ENCODE data around the gene BTAF1.

DNA sequence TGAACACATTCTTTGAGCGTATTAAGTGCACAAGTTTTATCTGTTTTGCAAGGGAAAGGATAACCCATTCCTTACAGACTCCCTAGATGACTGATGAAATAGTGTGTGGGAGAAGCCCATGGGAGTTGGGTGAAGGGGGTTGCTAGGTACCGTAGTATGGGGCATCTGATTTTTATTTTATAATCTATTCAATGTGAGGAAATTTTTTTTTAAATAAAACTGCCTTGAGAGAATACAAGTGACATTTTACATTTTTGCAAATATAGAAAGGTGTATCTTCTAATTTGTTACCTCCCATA lies 1.4 kb downstream of the BTAF1 start:
- TF ChIP-seq EZH2 (IDR thresholded peaks at IDR 0.05; ENCODE audit: borderline replicate concordance, low read depth, low read length, poor library complexity, severe bottlenecking), result no peak
- TF ChIP-seq, protein P1, sequence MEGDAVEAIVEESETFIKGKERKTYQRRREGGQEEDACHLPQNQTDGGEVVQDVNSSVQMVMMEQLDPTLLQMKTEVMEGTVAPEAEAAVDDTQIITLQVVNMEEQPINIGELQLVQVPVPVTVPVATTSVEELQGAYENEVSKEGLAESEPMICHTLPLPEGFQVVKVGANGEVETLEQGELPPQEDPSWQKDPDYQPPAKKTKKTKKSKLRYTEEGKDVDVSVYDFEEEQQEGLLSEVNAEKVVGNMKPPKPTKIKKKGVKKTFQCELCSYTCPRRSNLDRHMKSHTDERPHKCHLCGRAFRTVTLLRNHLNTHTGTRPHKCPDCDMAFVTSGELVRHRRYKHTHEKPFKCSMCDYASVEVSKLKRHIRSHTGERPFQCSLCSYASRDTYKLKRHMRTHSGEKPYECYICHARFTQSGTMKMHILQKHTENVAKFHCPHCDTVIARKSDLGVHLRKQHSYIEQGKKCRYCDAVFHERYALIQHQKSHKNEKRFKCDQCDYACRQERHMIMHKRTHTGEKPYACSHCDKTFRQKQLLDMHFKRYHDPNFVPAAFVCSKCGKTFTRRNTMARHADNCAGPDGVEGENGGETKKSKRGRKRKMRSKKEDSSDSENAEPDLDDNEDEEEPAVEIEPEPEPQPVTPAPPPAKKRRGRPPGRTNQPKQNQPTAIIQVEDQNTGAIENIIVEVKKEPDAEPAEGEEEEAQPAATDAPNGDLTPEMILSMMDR (conservative IDR thresholded peaks at IDR 0.05; ENCODE audit: low read depth, low read length), result no peak
